NCI-H146 treated with DMSO at 0.1 percent for 48 hours (cell line): ENCODE results near the gene KRT36.

Source experiments
- DNase-seq: peaks from one replicate; lab custom pipeline; 2025; ENCODE audit not compliant: unreplicated experiment; lab: John Stamatoyannopoulos, UW

The KRT36 gene

GRCh38 chr17:41442739-41443138 is 47.0 kb downstream of the KRT36 start:
- DNase-seq: no peak

- no peak for DNase-seq
Observed at GRCh38 chr17:41440531-41441033, 49.1 kb downstream of the KRT36 start, which contains the start of gene KRT38. KRT38 (minus strand) TSS chr17:41440983; CDS start chr17:41440921, 62 bp downstream.

- no peak for DNase-seq
Observed at GRCh38 chr17:41439375-41439774, 50.3 kb downstream of the KRT36 start.

- no peak for DNase-seq
Observed at GRCh38 chr17:41437769-41438168, 51.9 kb downstream of the KRT36 start.

GRCh38 chr17:41437254-41437653 is 52.5 kb downstream of the KRT36 start:
- no peak for DNase-seq
